Hematopoietic multipotent progenitor cell (in vitro differentiated cells): ENCODE data around the gene OBSCN. TPM values are rescaled to one million over a fixed set of nuclear protein-coding genes. Genes with fewer than 3 reads are reported as not detected.

Source experiments
- DNase-seq, 3 donors: peaks; one replicate each; pipeline ENCODE4 v3.0.0-alpha.2; 2011 to 2015; ENCODE audit warnings: low read depth in 2 of 3, low spot score in 2 of 3
- total RNA-seq: library from RNA; depleted of rRNA; stranded (reverse); fragments of >200 nt; gene quantifications from one replicate; pipeline ENCODE4 v1.2.3, GENCODE V29; 2012

OBSCN gene
- total RNA-seq, 1 donor = 85.9 TPM

DNA sequence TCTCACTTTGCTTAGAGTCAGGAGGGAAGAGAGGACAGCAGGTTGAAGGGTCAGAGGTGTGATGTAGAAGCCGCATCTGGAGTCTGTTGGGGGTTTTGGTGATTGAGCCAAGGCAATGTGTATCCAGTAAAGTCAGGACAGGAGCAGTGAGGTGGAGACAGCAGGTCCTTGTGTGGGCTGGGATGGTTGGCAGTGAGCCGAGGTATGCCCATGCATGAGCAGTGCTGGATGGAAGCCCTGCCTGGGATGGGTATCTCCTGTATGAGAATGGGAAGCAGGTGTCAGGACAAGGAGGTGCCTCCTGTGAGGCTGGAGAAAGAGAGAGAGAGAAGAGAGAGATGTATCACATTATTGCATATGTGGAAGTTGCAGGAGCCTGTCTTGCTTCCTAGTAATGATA, 90.0 kb downstream of the OBSCN start:
- no peak for DNase-seq

- no peak for DNase-seq
Observed at GRCh38 chr1:228298471-228298870, 90.6 kb downstream of the OBSCN start.

GRCh38 chr1:228299211-228299610, 91.4 kb downstream of the OBSCN start:
- DNase-seq = no peak

GRCh38 chr1:228299901-228300300, 92.1 kb downstream of the OBSCN start:
- DNase-seq = no peak

GRCh38 chr1:228302086-228302485, 94.2 kb downstream of the OBSCN start:
- no peak for DNase-seq

DNA sequence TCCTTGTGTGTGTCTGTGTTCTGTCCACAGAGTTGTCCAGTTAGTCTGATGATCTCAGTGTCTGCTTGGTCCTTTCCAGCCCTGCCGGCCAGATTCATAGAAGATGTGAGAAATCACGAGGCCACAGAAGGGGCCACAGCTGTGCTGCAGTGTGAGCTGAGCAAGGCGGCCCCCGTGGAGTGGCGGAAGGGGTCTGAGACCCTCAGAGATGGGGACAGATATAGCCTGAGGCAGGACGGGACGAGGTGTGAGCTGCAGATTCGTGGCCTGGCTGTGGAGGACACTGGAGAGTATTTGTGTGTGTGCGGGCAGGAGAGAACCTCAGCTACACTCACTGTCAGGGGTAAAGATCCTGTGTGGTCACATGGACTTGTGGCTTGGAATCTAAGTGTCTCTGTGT, 95.8 kb downstream of the OBSCN start:
- DNase-seq = no peak

DNA sequence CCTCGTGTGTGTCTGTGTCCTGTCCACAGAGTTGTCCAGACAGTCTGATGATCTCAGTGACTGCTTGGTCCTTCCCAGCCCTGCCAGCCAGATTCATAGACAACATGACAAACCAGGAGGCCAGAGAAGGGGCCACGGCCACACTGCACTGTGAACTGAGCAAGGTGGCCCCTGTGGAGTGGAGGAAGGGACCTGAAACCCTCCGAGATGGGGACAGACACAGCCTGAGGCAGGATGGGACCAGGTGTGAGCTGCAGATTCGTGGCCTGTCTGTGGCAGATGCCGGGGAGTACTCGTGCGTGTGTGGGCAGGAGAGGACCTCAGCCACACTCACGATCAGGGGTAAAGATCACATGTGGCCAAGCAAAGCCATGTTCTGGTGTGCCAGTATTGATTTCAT, 96.4 kb downstream of the OBSCN start:
- DNase-seq = no peak

DNA sequence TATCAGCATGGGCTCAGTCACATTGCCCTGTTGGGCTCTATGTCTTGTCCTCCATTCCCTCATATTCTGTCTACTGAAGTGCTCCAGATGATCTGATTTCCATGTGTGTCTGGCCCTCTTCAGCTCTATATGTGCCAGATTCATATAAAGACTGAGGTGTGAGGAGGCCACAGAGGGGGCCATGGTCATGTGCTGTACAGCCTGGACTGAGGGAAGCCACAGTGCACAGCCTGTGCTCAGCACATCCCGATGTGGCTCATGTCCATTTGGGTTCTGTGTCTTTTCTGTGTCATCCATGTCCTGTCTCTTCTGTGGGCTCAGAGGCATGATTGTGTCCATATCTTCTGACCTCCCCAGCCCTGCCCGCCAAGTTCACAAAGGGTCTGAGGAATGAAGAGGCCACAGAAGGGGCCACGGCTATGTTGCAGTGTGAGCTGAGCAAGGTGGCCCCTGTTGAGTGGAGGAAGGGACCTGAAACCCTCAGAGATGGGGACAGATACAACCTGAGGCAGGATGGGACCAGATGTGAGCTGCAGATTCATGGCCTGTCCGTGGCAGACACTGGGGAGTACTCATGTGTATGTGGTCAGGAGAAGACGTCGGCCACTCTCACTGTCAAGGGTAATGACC, 97.0 kb downstream of the OBSCN start:
- no peak for DNase-seq

DNA sequence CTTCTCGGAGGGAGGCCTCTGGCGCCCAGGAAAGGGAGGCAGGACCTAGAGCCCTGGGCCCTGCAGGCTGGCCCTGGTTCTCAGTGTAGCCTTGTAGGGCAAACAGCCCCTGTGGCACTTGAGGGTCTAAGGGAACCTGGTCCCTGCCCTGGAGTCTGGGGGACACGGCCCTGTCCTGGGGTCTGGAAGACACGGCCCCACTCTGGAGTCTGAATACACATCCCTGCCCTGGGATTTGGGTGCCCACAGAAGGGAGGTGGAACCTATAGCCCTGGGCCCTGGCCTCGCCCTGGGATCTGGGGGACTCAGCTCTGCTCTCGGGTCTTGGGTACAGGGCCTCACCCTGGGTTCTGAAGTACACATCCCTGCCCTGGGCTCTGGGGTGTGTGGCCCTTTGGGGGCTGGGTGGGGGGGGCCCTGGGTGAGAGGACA, 97.9 kb downstream of the OBSCN start:
- DNase-seq = no peak

DNA sequence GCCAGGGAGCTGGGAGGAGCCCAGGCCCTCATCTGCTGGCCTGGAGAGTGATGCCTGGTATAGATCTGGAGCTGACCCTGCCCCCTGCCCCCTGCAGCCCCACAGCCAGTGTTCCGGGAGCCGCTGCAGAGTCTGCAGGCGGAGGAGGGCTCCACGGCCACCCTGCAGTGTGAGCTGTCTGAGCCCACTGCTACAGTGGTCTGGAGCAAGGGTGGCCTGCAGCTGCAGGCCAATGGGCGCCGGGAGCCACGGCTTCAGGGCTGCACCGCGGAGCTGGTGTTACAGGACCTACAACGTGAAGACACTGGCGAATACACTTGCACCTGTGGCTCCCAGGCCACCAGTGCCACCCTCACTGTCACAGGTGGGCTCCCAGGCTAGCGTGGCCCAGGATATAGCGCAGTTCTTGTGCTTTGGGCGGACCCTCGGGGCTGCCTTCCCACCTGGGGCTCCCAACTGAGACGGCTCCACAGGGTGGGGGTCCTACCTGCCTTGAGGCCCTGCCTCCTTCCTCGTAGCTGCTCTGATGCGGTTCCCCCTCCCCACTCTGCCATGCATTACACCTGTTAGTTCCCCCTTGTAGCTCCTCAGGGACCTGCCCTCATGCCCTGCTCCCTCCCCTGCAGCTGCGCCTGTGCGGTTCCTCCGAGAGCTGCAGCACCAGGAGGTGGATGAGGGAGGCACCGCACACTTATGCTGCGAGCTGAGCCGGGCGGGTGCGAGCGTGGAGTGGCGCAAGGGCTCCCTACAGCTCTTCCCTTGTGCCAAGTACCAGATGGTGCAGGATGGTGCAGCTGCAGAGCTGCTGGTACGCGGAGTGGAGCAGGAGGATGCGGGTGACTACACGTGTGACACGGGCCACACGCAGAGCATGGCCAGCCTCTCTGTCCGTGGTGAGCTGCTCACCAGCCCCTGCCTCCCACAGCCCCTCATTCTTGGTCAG, 98.7 kb downstream of the OBSCN start:
- DNase-seq = no peak

- no peak for DNase-seq
Observed at GRCh38 chr1:228307218-228308023, 99.6 kb downstream of the OBSCN start.

- DNase-seq = no peak
Observed at GRCh38 chr1:228308085-228308601, 100.3 kb downstream of the OBSCN start.

- DNase-seq = no peak
Observed at GRCh38 chr1:228308628-228309325, 100.9 kb downstream of the OBSCN start.

DNA sequence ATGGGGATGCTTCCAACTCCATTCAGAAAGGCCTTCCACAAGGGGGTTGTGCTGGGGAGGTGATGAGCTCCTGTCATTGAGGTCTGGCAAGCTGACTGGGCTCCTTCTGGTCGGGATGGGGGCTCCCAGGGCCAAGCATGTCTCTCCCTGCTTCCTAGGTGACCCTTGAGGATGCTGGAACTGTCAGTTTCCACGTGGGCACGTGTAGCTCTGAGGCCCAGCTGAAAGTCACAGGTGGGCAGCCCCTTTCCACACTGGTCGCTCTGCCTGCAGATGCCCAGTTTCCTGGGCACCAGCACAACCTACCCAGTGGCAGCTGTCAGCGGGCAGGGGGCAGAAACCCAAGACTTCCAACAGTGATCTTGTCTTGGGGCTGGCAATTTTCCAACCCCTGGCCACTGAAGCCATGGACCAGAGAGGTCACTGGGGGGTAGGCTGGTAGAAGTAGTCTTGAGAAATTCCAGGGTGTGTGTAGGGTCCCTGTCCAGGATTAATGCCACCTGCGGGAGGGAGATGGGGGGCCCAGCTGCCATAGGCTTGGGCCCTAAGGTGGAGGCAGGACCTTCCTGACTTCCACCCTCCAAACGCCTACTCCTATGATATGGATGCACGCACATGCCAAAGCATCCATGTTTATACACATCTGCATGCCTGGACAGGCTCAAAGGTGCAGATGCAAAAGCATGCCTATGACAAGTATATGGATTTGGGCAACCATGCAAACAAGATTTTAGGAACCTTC, 101.7 kb downstream of the OBSCN start:
- DNase-seq = no peak

GRCh38 chr1:228310162-228310792, 102.4 kb downstream of the OBSCN start:
- no peak for DNase-seq

DNA sequence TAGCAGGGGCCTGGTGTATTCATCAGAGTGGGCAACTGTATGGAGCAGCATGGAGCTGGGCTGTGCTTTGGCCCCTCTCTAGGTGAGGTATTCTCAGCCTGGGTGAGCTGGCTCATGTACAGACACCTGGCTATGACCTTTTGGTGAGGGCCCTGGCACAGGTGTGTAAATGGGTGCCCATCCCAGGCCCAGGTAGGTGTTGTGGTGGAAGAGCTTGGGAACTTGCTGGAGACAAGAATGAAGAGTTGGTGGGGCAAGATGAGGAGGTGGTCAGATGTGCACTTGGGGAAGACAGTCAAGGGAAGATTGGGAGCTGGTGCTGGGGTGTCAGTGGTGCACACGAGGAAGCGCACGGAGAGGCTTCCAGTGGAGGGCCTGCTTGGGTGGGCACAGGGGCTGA, 103.2 kb downstream of the OBSCN start:
- DNase-seq = no peak

DNA sequence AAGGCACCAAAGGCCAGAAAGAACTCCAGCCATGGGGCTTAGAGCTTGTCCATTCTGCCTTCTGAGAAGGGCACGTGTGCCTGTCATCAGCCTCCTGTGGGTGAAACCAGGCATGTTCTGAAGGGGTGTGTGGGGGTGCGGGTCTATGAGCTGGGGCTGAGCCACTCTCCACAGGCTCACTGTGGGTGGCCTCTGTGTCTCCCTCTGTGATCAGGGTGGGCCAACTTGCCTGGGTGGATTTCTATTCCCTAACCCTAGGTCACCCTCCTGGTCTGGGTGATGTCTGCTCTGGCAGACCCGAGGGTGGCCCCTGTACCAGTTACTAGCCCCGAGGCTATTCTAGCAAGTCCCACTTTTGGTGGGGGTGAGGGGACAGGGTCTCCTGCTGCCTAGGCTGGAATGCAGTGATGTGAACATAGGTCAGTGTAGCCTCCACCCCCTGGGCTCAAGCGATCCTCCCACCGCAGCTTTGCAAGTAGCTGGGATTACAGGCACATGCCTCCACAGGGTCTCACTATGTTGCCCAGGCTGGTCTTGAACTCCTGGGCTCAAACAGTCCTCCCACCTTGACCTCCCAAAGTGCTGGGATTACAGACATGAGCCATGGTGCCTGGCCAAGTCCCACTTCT, 104.4 kb downstream of the OBSCN start:
- no peak for DNase-seq

- DNase-seq = no peak
Observed at GRCh38 chr1:228313536-228314277, 105.9 kb downstream of the OBSCN start.
